ENCODE measurements around the gene DOCK8.
"Not testable (repeated sequence)": the region's sequence is repeated elsewhere in the genome, so short reads cannot be mapped to it uniquely, and the experiment has no call there.

The DOCK8 gene

DNA sequence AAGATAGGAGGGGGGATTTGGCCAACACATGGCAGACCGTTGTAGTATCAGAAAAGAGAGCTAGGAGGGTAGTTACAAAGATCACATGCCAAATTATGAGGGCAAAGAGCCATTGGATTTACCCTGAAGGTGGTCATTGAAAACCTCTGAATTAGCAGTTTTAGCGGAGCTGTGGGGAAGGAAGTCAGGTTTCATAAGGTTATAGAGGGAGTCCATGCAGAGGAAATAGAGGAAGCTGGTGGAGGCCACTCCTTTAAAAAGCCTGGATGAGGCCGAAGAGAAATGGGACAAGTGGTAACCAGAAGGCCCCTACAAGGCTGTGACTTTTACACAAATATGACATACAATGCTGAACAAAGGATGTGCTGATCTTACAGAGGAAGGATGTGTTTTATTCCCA lies 13.2 kb downstream of the DOCK8 start:
- FAIRE-seq = no peak

DNA sequence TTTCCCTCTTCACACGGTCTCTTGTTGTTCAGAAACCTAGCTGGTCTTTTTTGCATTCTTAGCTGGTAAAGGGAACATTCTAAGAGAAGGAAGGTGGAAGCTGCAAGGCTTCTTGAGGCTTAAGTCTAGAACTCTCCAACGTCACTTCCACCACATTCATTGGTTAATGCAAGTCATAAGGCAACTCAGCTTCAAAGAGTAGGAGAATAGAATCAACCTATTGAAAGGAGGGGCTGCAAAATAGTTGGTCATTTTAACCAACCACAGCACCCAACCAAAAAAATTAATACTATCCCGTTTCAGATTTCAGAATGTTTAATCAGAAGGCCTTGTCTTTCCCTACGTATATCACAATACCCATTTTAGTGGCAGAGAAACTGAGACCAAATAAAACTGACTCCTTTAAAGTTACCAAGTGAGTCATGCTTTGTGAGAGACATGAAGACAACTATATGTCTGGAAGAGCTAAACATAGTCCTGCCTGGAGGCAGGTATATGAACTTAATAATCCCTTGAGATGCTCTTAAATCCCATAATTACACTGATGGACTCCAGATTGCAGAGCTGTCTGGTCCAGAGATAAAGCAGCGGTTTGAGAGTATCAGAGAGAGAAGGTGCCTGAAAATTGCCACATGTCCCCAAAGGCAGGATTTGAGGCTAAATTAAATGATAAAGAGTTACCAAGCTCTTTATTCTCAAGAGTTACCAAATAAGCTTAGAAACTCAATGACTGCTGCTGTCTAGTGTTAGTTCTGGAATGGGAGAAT lies 14.4 kb downstream of the DOCK8 start:
- FAIRE-seq = no peak

DNA sequence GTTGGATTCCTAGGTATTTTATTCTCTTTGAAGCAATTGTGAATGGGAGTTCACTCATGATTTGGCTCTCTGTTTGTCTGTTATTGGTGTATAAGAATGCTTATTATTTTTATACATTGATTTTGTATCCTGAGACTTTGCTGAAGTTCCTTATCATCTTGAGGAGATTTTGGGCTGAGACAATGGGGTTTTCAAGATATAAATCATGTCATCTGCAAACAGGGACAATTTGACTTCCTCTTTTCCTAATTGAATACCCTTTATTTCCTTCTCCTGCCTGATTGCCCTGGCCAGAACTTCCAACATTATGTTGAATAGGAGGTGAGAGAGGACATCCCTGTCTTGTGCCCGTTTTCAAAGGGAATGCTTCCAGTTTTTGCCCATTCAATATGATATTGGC lies 17.0 kb downstream of the DOCK8 start:
- not testable (repeated sequence) for FAIRE-seq

DNA sequence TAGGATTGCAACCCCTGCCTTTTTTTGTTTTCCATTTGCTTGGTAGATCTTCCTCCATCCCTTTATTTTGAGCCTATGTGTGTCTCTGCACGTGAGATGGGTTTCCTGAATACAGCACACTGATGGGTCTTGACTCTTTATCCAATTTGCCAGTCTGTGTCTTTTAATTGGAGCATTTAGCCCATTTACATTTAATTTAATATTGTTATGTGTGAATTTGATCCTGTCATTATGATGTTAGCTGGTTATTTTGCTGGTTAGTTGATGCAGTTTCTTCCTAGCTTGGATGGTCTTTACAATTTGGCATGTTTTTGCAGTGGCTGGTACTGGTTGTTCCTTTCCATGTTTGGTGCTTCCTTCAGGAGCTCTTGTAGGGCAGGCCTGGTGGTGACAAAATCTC lies 19.0 kb downstream of the DOCK8 start:
- not testable (repeated sequence) for FAIRE-seq

DNA sequence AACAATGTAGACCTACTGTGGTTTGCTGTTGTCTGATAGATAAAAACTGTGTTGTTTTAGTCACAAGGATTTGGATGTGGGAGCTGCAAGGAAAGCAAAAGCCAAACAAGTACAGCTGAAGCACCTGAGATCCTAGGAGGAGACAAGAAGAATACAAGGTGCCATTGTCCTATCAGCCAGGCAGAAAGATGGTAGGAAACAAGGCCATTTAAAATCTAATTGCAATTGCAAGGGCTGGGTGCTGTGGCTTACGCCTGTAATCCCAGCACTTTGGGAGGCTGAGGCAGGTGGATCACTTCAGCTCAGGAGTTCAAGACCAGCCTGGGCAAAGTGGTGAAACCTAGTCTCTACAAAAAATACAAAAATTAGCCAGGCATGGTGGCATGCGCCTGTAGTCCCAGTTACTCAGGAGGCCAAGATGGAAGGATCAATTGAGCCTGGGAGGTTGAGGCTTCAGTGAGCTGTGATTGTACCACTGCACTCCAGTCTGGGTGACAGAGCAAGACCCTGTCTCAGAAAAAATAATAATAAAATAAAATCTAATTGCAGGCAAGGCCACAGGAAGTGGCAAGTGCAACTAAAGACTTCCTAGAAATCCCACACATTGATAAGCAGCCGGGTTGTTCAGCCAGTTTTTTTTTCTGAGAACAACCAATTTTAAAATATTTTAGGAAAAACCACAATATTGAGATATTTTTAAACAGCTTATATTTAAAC lies 22.6 kb downstream of the DOCK8 start:
- FAIRE-seq = no peak

DNA sequence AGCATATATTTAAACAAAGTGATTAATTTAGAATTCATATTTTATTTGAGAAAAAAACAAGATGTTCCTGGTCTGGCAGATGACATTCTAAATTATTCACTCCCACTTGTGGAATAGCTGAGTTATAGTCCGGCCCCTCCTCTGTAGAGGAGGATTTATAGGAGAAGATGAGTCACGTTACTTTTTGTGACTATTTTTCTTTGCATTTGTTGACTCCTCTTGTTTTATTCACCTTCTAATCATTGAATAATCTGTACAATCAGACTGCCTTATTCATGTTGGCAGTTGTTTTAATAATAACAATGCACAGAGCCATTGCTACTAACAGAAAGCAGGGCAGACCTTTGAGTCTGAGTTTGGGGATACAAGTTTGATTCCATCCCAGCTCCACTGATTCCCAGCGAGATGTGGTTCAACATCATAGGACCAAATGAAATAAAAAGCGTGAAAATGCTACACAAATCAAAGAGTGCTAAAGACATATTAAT lies 23.2 kb downstream of the DOCK8 start:
- FAIRE-seq = no peak

DNA sequence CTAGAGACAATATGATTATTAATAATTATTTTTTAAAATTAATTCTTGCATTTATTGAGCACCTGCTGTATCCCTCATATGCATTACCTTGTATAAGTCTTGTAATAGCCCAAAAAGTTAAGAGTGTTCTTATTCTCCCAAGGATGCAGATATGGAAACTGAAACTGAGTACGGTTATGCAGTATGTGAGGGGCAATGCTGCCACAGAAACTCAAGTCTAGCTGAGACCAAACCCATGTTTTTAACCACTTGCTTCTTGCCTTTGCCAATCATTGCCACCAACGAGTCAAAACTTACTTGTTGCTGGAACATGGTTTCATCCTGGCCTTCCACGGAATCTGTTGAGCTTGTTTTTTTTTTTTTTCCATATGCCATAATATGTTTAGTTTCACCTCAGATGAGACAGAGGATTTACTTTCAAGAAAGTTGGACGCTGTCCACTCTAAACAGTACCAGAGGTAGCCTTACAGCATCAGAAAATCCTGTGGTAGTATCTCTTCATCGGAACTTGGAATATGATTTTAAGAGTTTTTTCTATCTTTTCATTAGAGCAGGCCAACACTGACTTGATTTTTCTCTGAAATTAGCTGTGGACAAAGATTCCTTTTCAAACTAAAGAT lies 27.9 kb downstream of the DOCK8 start:
- FAIRE-seq = no peak

DNA sequence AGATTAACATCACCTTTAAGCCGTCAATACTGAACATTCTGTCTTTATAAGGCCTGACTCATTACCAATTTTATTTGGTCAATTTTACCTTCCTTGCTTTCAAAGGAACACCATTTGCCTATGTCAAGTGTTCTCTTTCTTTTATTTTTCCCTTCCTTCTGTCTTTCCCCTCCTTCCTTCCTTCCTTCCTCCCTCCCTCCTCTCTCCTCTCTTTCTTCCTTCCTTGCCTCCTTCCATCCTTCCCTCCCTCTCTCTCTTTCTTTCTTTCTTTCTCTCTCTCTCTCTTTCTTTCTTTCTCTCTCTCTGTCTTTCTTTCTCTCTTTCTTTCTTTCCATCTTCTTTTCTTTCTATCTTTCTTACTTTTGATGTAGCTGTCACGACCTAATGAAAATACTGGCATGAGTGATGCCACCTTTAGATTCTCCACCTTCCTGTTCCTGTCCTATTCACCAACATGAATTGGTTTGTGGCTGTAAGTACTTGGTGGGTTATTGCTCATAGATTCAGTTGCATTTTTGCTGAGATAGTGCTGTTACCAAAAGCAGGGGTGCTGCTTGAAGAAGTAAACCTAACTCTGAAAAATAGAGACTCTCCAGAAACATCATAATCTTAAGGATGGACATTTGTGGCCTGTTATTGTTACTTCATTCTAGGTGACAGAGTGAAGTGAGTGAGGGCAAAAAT lies 33.8 kb downstream of the DOCK8 start:
- no peak for FAIRE-seq

DNA sequence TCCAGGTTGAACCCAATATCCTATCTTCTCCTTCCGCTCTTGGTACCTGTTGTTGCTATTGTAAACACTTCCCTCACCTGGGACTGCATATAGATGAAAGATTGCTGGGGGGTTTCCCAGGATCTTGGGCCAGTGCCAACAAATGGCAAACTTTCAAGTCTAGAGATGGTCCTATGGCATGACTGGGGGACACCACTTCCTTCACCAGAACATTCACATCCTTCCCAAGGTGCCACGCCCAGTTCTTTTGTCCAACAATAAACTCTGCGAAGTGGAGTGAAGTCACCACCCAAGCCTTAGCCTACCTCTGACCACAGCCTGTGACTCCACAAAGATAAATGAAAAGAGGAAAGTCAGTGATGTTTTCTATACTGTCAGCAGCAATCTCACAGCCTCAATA lies 34.4 kb downstream of the DOCK8 start:
- FAIRE-seq = no peak

DNA sequence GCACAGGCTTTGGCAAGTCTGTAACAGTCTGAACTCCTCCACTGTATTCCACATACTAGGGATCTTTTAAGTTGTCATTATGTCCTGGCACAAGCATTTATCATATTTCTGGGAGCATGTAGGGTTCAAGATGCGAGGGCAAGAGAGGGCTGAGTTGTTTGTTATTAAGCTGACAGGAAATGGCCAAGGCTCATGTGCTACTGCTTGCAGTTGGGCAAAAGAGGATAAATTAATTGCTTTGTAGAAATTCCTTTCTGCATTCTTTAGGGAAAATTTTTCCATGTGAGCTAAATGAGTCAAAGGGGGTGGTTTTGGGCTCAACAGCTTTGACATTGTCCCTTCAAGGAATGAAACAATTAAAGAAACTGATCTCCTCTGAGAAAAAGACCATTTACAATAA lies 35.4 kb downstream of the DOCK8 start:
- FAIRE-seq = no peak

DNA sequence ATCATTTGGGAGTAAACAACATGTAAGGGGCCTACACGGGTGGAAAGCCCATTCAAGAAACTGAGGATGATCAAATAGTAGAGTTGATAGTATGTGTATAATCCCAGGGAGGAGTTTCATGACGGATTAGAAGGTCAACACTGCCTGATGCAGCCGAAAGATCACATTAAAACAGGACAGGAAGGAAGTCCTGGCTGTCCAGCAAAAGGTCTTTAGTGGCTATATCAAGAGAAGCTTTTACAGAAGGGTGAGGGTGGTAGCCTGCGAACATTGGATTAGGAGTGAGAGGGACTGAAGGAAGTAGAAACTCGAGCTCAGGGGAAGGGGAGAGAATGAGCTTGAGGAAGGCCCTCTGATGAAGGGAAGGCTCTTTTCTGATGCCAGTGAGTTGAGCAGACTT lies 36.0 kb downstream of the DOCK8 start:
- FAIRE-seq = no peak

DNA sequence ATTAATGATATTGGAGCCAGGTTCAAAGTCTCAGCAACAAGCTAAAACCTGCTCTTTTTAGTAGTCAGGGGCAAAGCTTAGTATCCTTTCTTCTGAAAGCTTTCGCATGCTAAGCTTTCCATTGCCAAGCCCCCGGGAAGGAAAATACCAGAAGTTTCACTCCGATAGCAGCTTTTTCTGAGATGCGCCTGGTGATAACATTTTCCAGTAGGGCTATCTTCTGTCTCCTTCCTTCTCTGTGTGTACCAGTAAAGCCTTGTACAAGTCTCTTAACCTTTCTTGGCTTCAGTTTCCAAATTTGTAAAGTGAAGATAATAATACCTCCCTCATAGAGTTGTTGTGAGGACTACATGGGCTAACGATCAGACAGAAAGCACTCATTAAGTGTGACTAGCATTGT lies 36.7 kb downstream of the DOCK8 start:
- no peak for FAIRE-seq

DNA sequence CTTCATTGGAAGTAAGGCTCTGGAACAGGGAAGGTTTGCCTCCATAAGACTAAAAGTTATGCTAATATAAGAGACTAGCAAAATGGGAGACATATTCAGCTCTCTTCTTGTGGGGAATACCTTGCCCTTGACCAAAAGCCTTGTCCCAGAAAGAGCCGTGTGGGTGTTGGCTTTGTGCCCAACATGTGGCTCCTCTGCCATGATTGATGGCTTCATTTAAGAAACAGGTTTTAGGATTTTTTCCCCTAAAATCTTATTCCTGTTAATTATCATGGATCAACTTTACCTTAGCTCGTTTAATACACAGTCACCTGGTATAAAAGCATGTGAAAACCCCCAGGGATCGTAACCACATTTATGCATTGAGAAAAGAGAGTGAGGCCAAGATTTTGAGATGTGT lies 38.9 kb downstream of the DOCK8 start:
- no peak for FAIRE-seq

DNA sequence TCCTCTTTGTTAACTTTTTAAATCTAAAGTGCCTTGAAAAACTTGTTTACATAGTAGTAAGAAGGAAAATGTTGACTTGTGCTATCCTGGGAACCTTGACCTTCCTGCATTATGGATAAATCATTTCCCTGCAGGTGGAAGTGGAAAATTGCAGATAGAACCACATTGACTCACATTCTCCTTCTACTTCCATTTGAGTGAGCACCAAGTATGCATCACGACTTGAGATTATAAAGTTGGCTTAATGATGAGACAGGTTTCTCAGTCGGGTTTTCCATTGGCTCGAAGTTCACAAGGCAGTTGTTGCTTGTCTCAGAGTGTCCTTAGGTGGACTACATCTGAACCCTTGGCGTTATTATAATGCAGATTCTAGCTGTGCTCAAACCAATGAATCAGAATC lies 39.9 kb downstream of the DOCK8 start:
- no peak for FAIRE-seq

DNA sequence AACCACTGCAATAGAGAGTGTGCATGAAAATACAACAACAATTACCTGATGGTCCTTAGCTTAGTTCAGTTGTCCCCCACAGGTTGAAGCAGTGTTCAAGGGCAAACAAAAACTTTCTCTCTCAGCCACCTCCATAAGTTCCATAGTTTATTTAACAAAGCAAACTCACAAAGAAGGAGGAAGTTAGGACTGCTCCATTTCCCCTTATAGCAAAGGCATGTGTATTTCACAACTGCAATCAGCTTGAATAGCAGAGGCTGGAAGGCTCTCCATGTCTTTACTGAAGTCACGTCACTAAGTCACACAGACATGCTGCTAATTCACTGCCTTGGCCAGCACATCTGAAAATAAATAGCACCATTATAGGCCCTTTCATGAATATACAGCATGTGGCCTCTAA lies 43.3 kb downstream of the DOCK8 start:
- no peak for FAIRE-seq

DNA sequence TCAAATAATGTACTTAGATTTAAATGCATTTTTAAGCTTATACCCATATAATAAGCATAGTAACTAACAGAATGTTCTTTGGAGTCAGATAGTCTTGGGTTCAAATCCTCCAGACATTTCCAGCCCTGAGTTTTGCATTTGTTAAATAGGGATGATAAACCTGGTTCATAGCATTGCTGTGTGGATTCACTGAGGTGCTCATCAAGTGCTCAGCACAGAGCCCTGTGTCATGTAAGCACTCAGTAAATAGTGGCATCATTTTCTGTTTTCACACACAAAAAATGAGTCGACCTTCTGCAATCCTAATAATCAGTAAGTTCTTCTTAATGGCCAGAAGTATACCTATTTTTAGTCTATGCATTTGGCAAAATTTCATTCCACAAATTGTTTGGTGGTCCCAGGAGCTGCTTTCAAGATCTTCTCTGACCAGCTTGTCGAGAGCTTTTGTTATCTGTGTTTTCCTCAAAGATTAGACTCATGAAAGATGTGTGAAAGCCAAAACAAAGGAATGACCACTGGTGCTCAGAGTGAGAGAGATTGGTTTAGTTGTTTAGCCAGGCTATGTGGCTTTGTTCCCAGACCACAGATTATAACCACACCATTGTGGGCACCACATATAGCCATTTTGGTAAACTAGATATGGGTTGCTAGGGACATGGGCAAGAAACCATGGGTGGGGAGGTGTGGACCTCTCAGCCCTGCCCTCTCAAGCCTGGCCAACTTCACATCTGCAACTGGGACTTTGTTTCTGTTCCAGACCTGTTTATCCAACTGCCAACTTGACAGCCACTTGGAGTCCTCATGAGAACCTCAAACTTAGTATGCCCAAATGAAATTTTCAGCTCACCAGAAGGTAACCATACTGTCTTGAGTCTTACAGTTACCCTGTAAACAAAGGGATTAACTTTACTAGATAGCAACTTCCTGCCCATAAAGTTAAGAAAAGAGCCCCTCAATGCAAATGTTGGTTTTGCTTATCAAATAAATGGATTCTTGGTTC lies 45.0 kb downstream of the DOCK8 start:
- no peak for FAIRE-seq

DNA sequence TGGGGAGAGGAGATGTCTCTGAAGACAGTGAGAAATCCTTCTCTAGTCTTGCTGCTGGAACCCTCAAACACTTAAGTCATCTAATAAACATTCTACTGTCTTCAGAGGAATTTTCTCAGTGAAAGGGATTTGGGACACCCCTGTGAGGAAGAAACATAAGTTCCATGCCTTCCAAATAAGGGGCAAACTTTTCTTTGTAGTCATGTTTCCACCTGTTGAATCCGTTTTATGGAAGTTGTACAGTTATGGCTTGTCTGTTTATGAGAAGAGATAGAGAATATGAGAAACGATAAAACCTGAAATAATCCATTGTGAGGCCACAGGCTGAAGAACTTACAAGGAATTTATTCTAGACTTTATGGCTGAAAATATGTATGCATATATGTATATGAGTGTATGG lies 49.6 kb downstream of the DOCK8 start:
- FAIRE-seq = no peak

DNA sequence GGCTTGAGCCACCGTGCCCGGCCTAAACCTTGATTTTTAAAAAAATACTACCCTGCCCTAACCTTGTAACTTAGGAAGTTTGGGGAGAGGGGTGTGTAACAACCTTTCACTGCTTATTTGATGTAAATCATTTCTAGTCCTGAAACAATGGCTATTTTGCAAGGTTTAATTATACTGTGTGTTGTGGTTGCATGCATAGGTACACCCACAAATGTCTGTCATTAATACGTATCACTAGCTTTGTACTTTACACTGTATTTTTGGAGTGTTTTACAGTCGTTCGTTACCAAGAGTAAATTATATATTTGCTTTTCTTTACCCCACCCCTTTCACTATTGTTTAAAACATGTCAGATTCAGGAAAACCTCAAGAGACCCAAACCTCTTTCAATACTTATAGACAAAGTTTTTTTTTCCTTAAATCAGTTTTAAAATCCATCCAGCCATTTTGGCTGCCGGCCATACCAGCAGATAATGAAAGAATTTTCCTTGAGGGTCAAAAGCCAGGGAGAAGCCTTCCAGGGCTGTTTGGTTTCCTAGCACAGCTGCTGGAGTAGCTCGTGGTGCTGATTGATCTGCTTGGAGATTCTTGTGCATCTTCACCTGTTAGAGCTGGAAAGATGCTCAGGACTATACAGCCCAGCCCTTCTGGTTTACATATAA lies 50.7 kb downstream of the DOCK8 start:
- FAIRE-seq = no peak

DNA sequence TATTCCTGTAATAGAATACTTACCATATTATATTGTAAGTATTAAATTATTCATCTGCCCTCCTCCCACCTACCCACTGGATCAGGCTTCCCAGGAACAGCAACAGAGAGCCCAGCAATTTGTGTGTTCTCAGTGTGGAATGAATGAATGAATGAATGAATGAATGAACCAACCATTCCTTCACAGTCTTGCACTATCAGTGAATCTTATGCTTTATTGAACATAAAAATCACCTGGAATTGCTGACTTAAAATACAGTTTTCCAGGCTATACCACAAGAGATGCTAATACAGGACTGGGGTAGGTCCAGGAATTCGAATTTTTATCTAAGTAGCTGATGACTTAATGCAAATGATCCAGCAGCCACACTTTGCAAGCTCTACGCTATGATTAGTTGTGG lies 51.6 kb downstream of the DOCK8 start:
- FAIRE-seq = no peak

DNA sequence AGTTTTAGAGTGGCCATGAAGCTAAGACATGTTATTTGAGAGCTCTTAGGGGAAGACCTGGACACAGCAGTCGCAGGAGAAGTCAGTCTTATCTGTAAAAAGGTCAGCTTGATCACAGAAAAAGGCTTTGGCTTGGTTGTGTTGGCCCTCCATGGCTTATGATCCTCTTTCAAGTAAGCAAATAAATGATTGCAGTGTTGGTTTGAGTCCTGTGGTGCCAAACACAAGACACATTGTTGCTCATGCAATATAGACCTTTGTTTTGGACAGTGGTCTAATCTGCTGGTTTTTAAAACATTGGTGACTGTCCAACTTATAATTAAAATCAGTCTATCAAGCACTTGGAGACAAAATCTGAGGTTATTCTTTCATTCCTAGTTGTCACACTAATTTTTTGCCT lies 54.0 kb downstream of the DOCK8 start:
- no peak for FAIRE-seq

DNA sequence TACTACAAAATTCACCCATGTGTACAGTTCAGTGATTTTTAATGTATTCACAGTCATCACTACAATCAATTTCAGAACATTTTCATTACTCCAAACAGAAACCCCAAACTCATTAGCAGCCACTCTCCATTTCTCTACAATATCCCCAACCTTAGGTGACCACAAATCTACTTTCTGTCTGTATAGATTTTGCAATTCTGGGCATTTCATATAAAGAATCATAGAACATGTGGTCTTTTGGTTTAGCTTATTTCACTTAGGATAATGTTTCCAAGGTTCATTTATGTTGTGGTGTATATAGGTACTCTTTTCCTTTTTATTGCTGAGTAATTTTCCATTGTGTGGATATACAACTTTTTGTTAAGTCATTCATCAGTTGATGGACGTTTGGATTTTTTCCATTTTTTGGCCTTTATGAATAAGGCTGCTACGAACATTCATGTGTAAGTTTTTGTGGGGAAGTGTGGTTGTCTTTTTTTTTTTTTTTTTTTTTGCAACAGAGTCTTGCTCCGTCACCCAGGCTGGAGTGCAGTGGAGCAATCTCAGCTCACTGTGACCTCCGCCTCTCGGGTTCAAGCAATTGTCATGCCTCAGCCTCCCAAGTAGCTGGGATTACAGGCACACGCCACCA lies 54.5 kb downstream of the DOCK8 start:
- FAIRE-seq = no peak

All from A204.1 (cell line).